Measurements from ENCODE around the gene ROR1. TPM values are rescaled to one million over a fixed set of nuclear protein-coding genes. Genes with fewer than 3 reads are reported as not detected.

Gene ROR1
- total and polyA plus RNA-seq, 10 of the 15 experiments (the other 5 are each of a cell fraction or from before 2014, with no cell fraction given), result 0.02 to 0.08 (median 0.05) TPM; not detected in 6

- intact Hi-C loops (cut with micrococcal nuclease; ENCODE audit: unreplicated experiment), result no loop called here
- no peak for ATAC-seq
- ChIA-PET CTCF (no interaction called here), RAD21 (ENCODE audit: unreplicated experiment) (no interaction called here), POLR2A (no interaction called here), SMC1A (ENCODE audit: uncharacterized antibody, unreplicated experiment) (interaction anchor here (1.8 to 1.9 kb wide), 2 partner anchors 10 to 152 kb away, joined by 4 to 7 read pairs; no protein-coding TSS in a partner anchor)
- Histone ChIP-seq H3K27me3 (replicated peaks in 1 of 2; ENCODE audit: control insufficient read depth in 2 of 2, insufficient read depth in 2 of 2, low read length in 1 of 2) (no peaks in the 10 kb centered on the region), H2AFZ (ENCODE audit: control insufficient read depth, low read depth, low read length) (no peak overlapping the region), H3K79me2 (ENCODE audit: control insufficient read depth, insufficient read depth, low read length) (no peaks in the 10 kb centered on the region), H3K4me2 (ENCODE audit: control insufficient read depth, insufficient read depth) (no peak overlapping the region), H3K36me3 (ENCODE audit: control insufficient read depth in 2 of 2, insufficient read depth in 2 of 2, low read length in 1 of 2) (no peaks in the 10 kb centered on the region), H3K27ac (ENCODE audit: control insufficient read depth, insufficient read depth) (no peak overlapping the region), H3K4me3 (no peak overlapping the region), H3K9me3 (replicated peaks; ENCODE audit: control insufficient read depth, insufficient read depth, low read length) (no peaks in the 10 kb centered on the region), H3K4me1 (ENCODE audit: control insufficient read depth, insufficient read depth, low read length) (no peaks in the 10 kb centered on the region), H3K9ac (ENCODE audit: control insufficient read depth, insufficient read depth, low read length) (no peak overlapping the region), H4K20me1 (ENCODE audit: control insufficient read depth, insufficient read depth) (no peaks in the 10 kb centered on the region)
- no TSS peak for BruUV-seq (replicated peaks)
- DNase-seq (ENCODE audit: low read depth, low spot score), result no peak
- WGBS (ENCODE audit: insufficient coverage, insufficient replicate concordance, low lambda C conversion rate, missing lambda C conversion rate), result 15% methylated on average over 5 of the region's 5 CpGs
- TF ChIP-seq NR2C1 (IDR thresholded peaks at IDR 0.05) (no peak), EED (IDR thresholded peaks at IDR 0.05; ENCODE audit: low read depth) (no peak), SREBF1 (IDR thresholded peaks at IDR 0.05; ENCODE audit: low read length) (no peak), HSF1 (IDR thresholded peaks at IDR 0.05; ENCODE audit: low read depth, low read length) (no peak), ZSCAN29 (IDR thresholded peaks at IDR 0.05) (no peak)
- FAIRE-seq, result no peak
- in situ Hi-C loops (cut with MboI), result no loop called here
Observed at GRCh38 chr1:63984930-63985290, 211.1 kb downstream of the ROR1 start.

- no peaks in the 10 kb centered on the region for H3K9me3 ChIP-seq (replicated peaks; ENCODE audit: control insufficient read depth, insufficient read depth, low read length)
- no peaks in the 10 kb centered on the region for H3K36me3 ChIP-seq (ENCODE audit: control insufficient read depth in 2 of 2, insufficient read depth in 2 of 2, low read length in 1 of 2)
- H3K9ac ChIP-seq (ENCODE audit: control insufficient read depth, insufficient read depth, low read length), result no peak overlapping the region
- H3K27me3 ChIP-seq (replicated peaks in 1 of 2; ENCODE audit: control insufficient read depth in 2 of 2, insufficient read depth in 2 of 2, low read length in 1 of 2), result no peaks in the 10 kb centered on the region
- ChIA-PET SMC1A (ENCODE audit: uncharacterized antibody, unreplicated experiment) (no interaction called here), POLR2A (interaction anchor here (0.7 kb wide), 1 partner anchor 310 kb away, joined by 4 read pairs; no protein-coding TSS in a partner anchor), RAD21 (ENCODE audit: unreplicated experiment) (no interaction called here), CTCF (no interaction called here)
- no TSS peak for BruUV-seq (replicated peaks)
- FAIRE-seq, result no peak
- H2AFZ ChIP-seq (ENCODE audit: control insufficient read depth, low read depth, low read length), result no peak overlapping the region
- H3K27ac ChIP-seq (ENCODE audit: control insufficient read depth, insufficient read depth), result no peak overlapping the region
- ATAC-seq, result no peak
- H3K4me2 ChIP-seq (ENCODE audit: control insufficient read depth, insufficient read depth), result no peak overlapping the region
- in situ Hi-C loops (cut with MboI), result no loop called here
- WGBS (ENCODE audit: insufficient coverage, insufficient replicate concordance, low lambda C conversion rate, missing lambda C conversion rate), result 57% methylated on average over 2 of the region's 2 CpGs
- no peaks in the 10 kb centered on the region for H3K79me2 ChIP-seq (ENCODE audit: control insufficient read depth, insufficient read depth, low read length)
- DNase-seq (ENCODE audit: low read depth, low spot score), result no peak
- no peaks in the 10 kb centered on the region for H3K4me1 ChIP-seq (ENCODE audit: control insufficient read depth, insufficient read depth, low read length)
- intact Hi-C loops (cut with micrococcal nuclease; ENCODE audit: unreplicated experiment), result no loop called here
- H4K20me1 ChIP-seq (ENCODE audit: control insufficient read depth, insufficient read depth), result no peaks in the 10 kb centered on the region
- H3K4me3 ChIP-seq, result no peak overlapping the region
- TF ChIP-seq USF2 (IDR thresholded peaks at IDR 0.05; ENCODE audit: borderline replicate concordance, low read depth, low read length) (no peak), FOXK2 (IDR thresholded peaks at IDR 0.05) (no peak), IKZF1 (conservative IDR thresholded peaks at IDR 0.05) (no peak), CTCF (IDR thresholded peaks at IDR 0.05 in 2 of 3, conservative IDR thresholded peaks at IDR 0.05 in 1 of 3; ENCODE audit: control insufficient read depth in 2 of 3, extremely low read depth in 1 of 3, insufficient read depth in 1 of 3, low read depth in 3 of 3, low read length in 3 of 3) (no peak), ESRRA (IDR thresholded peaks at IDR 0.05; ENCODE audit: low read length) (no peak), POLR2AphosphoS5 (IDR thresholded peaks at IDR 0.05; ENCODE audit: low read length) (no peak)
Observed at GRCh38 chr1:63987014-63987627, 213.3 kb downstream of the ROR1 start.
